Activated T-helper 2 cell treated with anti-CD3 and anti-CD28 coated beads, Interferon-gamma antibody, Interleukin-2, Interleukin-4, amounts not matched to agents 10 μg/mL and 5 μg/mL and 100 μg/mL, durations not matched to agents 14 hours and 24 hours and 36 hours (primary cell): ENCODE results near the gene POP7. TPM values are rescaled to one million over a fixed set of nuclear protein-coding genes. Genes with fewer than 3 reads are reported as not detected.

Source experiments
- DNase-seq: peaks from one replicate; pipeline ENCODE4 v3.0.0; 2021; ENCODE audit warnings: low spot score
- H3K27ac Mint-ChIP-seq: one replicate; pipeline ENCODE4 v1.8.0; 2021; ENCODE audit warnings: mixed read lengths
- H3K27me3 Mint-ChIP-seq: one replicate; pipeline ENCODE4 v1.8.0; 2021; ENCODE audit warnings: low read depth, mixed read lengths
- H3K36me3 Mint-ChIP-seq: one replicate; pipeline ENCODE4 v1.8.0; 2021; ENCODE audit warnings: low read depth, mixed read lengths
- H3K4me1 Mint-ChIP-seq: one replicate; pipeline ENCODE4 v1.8.0; 2021; ENCODE audit warnings: low read depth, mixed read lengths
- H3K4me3 Mint-ChIP-seq: one replicate; pipeline ENCODE4 v1.8.0; 2021; ENCODE audit warnings: low read depth, mild to moderate bottlenecking, moderate library complexity, mixed read lengths
- H3K9me3 Mint-ChIP-seq: one replicate; pipeline ENCODE4 v1.8.0; 2021; ENCODE audit warnings: mixed read lengths
- intact Hi-C: fragments of 100-400 bp; cut with micrococcal nuclease; formaldehyde crosslinking; loops from one replicate; pipeline ENCODE4 v1.15.1; 2023
- total RNA-seq: library from RNA; stranded (reverse); gene quantifications from 2 replicates; pipeline ENCODE4 v1.2.3, GENCODE V29; 2022

POP7 gene
- total RNA-seq, 1 donor from 2014 or later: 67.6 TPM

GRCh38 chr7:100674411-100675104 lies 31.4 kb upstream of the POP7 start:
- Mint-ChIP-seq H3K4me1 (peaks cover 6% of the 10 kb centered on the region), H3K36me3 (peaks cover 21% of the 10 kb centered on the region), H3K27ac (peak overlapping the region; percentile 91), H3K4me3 (peak overlapping the region; percentile 94), H3K27me3 (peaks cover 10% of the 10 kb centered on the region), H3K9me3 (no peaks in the 10 kb centered on the region)
- intact Hi-C loops: loop anchor here (1.0 to 10.0 kb wide), 3 partner anchors 88 to 200 kb away; partner anchors contain the start of genes FBXO24, LRCH4 and TSC22D4
- no peak for DNase-seq

DNA sequence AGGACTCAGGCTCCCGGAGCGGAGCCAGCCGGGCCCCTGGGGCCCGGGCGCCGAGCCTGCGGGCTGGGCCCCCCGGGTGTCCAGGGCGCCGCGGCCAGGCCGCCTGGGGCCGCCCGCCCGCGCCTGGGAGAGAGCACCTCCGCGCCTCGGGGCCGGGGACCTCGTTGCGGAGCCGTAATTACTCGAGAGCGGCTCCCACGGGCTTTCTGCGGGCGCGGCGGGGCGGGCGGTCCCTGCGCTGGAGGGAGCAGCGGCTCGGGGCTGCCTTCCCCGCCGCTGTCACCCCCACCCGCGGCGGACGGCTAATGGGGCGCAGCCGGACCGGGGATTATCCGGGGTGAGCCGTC lies 30.8 kb upstream of the POP7 start:
- intact Hi-C loops: loop anchor here (1.0 to 10.0 kb wide), 3 partner anchors 89 to 200 kb away; partner anchors contain the start of genes FBXO24, LRCH4 and TSC22D4
- Mint-ChIP-seq H3K27ac (no peak overlapping the region), H3K4me3 (peak overlapping the region; percentile 87), H3K27me3 (peaks cover 7% of the 10 kb centered on the region), H3K36me3 (peaks cover 26% of the 10 kb centered on the region), H3K4me1 (peaks cover 7% of the 10 kb centered on the region), H3K9me3 (no peaks in the 10 kb centered on the region)
- no peak for DNase-seq

DNA sequence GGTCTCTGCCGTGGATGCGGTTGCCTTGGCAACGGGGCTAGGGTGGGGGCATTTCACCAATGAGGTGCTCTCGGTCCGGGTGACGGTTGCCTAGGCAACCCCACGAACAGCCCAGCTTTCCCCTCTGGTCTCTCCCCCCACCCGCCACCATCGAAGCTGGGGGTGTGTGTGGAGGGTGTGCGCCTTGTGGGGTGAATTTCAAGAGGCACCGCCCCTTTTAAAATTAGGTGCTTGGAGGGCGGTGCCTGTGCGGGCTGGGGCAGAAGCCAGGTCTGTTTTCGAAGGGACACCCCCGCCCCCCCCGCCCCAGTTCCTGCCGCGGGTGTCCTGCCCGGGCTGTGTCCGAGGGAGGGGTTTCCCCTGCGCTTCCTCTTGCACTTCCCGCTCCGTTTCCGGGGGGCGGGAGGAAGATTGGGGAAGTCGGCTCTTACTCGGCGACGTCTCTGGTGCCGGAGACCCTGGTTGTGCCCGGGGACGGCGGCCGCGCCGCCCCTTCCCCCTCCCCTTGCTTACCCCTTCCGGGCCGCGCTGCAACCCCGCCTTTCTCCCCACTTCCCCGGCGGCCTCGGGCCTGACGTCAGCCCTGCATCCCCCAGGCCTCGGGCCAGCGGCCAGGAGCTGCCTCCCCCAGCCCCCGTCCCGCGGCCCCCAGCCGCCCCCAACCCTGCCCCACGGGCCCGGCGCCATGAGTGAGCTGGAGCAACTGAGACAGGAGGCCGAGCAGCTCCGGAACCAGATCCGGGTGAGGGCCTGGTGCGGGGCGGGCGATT lies 30.2 kb upstream of the POP7 start:
- Mint-ChIP-seq H3K4me3 (peak overlapping the region; percentile 87), H3K4me1 (peaks cover 9% of the 10 kb centered on the region), H3K27me3 (peaks cover 5% of the 10 kb centered on the region), H3K9me3 (no peaks in the 10 kb centered on the region), H3K27ac (peak overlapping the region; percentile 74), H3K36me3 (peaks cover 29% of the 10 kb centered on the region)
- peak; percentile 86 for DNase-seq
- intact Hi-C loops: loop anchor here (1.0 to 10.0 kb wide), 3 partner anchors 89 to 201 kb away; partner anchors contain the start of genes FBXO24, LRCH4 and TSC22D4

- Mint-ChIP-seq H3K9me3 (no peaks in the 10 kb centered on the region), H3K4me1 (peaks cover 11% of the 10 kb centered on the region), H3K27me3 (no peaks in the 10 kb centered on the region), H3K4me3 (peak overlapping the region; percentile 75), H3K27ac (peak overlapping the region; percentile 74), H3K36me3 (peaks cover 30% of the 10 kb centered on the region)
- no peak for DNase-seq
- intact Hi-C loops: loop anchor here (10.0 kb wide), 2 partner anchors 132 to 202 kb away; partner anchors contain the start of gene TSC22D4
Observed at GRCh38 chr7:100676501-100677306, 29.2 kb upstream of the POP7 start.

DNA sequence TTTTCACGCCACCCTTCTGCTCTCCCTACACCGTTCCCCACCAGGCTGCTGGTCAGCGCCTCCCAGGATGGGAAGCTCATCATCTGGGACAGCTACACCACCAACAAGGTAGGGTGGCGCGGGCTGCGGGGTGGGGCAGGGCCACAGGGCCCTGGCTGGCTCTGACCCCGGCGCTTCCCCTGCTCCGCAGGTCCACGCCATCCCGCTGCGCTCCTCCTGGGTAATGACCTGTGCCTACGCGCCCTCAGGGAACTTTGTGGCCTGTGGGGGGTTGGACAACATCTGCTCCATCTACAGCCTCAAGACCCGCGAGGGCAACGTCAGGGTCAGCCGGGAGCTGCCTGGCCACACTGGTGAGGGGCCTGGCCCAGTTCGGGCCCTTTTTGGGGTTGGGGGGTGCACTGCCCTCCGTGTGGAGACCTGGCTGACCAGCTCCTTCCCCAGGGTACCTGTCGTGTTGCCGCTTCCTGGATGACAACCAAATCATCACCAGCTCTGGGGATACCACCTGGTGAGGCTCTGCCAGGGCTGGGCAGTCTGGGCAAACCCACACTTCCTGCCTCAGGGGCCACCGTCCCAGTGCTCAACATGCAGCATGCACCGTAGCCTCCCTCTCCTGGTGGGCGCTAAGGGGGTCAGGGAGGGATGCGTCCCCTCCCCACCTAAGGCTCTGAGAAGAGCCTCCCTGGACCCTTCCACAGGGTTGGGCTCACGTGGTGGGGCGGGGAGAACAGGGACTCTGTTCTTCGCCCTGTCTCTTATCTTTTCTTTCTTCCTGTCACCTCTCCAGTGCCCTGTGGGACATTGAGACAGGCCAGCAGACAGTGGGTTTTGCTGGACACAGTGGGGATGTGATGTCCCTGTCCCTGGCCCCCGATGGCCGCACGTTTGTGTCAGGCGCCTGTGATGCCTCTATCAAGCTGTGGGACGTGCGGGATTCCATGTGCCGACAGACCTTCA lies 28.3 kb upstream of the POP7 start:
- intact Hi-C loops: loop anchor here (10.0 kb wide), 2 partner anchors 133 to 203 kb away; partner anchors contain the start of gene TSC22D4
- no peak for DNase-seq
- no peaks in the 10 kb centered on the region for H3K9me3 Mint-ChIP-seq
- H3K4me1 Mint-ChIP-seq: peaks cover 11% of the 10 kb centered on the region
- H3K27ac Mint-ChIP-seq: no peak overlapping the region
- peak overlapping the region; percentile 66 for H3K4me3 Mint-ChIP-seq
- peaks cover 33% of the 10 kb centered on the region for H3K36me3 Mint-ChIP-seq
- no peaks in the 10 kb centered on the region for H3K27me3 Mint-ChIP-seq

DNA sequence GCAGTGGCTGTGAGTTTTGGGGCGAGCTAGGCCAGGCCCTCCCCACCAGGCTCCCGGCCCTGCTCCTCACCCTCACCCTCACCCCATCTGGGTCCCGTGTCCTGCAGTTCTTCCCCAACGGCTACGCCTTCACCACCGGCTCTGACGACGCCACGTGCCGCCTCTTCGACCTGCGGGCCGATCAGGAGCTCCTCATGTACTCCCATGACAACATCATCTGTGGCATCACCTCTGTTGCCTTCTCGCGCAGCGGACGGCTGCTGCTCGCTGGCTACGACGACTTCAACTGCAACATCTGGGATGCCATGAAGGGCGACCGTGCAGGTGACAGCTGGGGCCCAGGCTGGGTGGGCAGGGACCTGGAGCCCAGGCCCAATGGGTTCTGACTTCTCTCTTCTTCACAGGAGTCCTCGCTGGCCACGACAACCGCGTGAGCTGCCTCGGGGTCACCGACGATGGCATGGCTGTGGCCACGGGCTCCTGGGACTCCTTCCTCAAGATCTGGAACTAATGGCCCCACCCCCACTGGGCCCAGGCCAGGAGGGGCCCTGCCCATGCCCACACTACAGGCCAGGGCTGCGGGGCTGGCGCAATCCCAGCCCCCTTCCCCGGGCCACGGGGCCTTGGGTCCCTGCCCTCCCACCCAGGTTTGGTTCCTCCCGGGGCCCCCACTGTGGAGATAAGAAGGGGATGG lies 27.5 kb upstream of the POP7 start:
- H3K27me3 Mint-ChIP-seq: no peaks in the 10 kb centered on the region
- H3K36me3 Mint-ChIP-seq: peaks cover 36% of the 10 kb centered on the region
- H3K9me3 Mint-ChIP-seq: no peaks in the 10 kb centered on the region
- no peak for DNase-seq
- H3K4me3 Mint-ChIP-seq: no peak overlapping the region
- intact Hi-C loops: loop anchor here (10.0 kb wide), 2 partner anchors 134 to 204 kb away; partner anchors contain the start of gene TSC22D4
- H3K4me1 Mint-ChIP-seq: peaks cover 11% of the 10 kb centered on the region
- H3K27ac Mint-ChIP-seq: peak overlapping the region; percentile 28

GRCh38 chr7:100679129-100679926 lies 26.6 kb upstream of the POP7 start:
- Mint-ChIP-seq H3K27ac (no peak overlapping the region), H3K27me3 (no peaks in the 10 kb centered on the region), H3K4me3 (no peak overlapping the region), H3K9me3 (no peaks in the 10 kb centered on the region), H3K4me1 (peaks cover 11% of the 10 kb centered on the region), H3K36me3 (peaks cover 38% of the 10 kb centered on the region)
- DNase-seq: no peak
- intact Hi-C loops: loop anchor here (10.0 kb wide), 2 partner anchors 135 to 205 kb away; partner anchors contain the start of gene TSC22D4

GRCh38 chr7:100679927-100680575 lies 25.9 kb upstream of the POP7 start:
- peaks cover 40% of the 10 kb centered on the region for H3K36me3 Mint-ChIP-seq
- H3K27ac Mint-ChIP-seq: no peak overlapping the region
- H3K27me3 Mint-ChIP-seq: no peaks in the 10 kb centered on the region
- no peak overlapping the region for H3K4me3 Mint-ChIP-seq
- no peak for DNase-seq
- H3K9me3 Mint-ChIP-seq: no peaks in the 10 kb centered on the region
- H3K4me1 Mint-ChIP-seq: peaks cover 11% of the 10 kb centered on the region
- intact Hi-C loops: loop anchor here (10.0 kb wide), 2 partner anchors 135 to 205 kb away; partner anchors contain the start of gene TSC22D4

GRCh38 chr7:100680576-100681271 lies 25.2 kb upstream of the POP7 start:
- no peak for DNase-seq
- Mint-ChIP-seq H3K9me3 (no peaks in the 10 kb centered on the region), H3K27ac (no peak overlapping the region), H3K4me3 (no peak overlapping the region), H3K36me3 (peaks cover 47% of the 10 kb centered on the region), H3K27me3 (no peaks in the 10 kb centered on the region), H3K4me1 (peaks cover 11% of the 10 kb centered on the region)
- intact Hi-C loops: no loop called here
